22Rv1 (cell line): ENCODE results near the gene RPS6KA1.
A peak's percentile ranks its signal among the peaks of the same experiment; 100 is the strongest.

Experiments
- H3K27ac ChIP-seq: fragments of 450-650 bp; 2 replicates; pipeline ENCODE4 v1.5.1; 2017
- CTCF ChIP-seq: fragments of 450-650 bp; IDR thresholded peaks from 2 replicates; pipeline ENCODE4 v1.5.1; 2017; ENCODE audit warnings: mild to moderate bottlenecking
- ZFX ChIP-seq: fragments of 450-650 bp; IDR thresholded peaks from 2 replicates; pipeline ENCODE4 v1.6.1; 2017; ENCODE audit warnings: antibody characterized with exemption, borderline replicate concordance

Gene RPS6KA1

GRCh38 chr1:26618561-26618960 lies 89.0 kb downstream of the RPS6KA1 start:
- peak overlapping the region; percentile 100 for H3K27ac ChIP-seq

More at GRCh38 chr1:26618561-26618960, 89.0 kb downstream of the RPS6KA1 start:
- TF ChIP-seq ZFX, result no peak
- TF ChIP-seq CTCF, result no peak
